Skeletal muscle cell (primary cell): ENCODE data around the gene MRPL39.

Experiments used
- DNase-seq: peaks from one replicate; pipeline ENCODE4 v3.0.0-alpha.2; 2010; ENCODE audit warnings: low read depth
- H3K4me3 ChIP-seq: 2 replicates; pipeline ENCODE4 v1.5.1; 2011; ENCODE audit warnings: low read depth, mild to moderate bottlenecking, control low read depth, low read length, moderate library complexity

Gene MRPL39

DNA sequence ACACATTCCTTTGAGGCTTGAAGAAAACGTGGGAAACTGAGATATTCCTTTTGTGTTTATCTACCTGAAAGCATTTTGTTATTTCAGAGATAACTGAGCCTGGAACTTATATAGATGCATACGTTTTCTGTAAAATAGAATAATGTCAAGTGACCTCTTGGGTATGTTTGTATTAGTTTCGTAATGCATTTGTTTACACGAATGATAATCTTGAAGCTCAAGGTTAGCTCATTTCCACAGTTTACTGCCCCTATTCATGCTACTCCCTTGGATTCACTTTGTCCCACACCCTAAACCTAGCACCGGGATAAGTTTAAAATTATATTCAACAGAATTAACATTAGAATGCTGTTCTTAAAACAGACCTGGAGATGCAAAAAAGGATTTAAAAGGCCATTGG lies 54.4 kb downstream of the MRPL39 start:
- DNase-seq = no peak
- H3K4me3 ChIP-seq = no peak overlapping the region

DNA sequence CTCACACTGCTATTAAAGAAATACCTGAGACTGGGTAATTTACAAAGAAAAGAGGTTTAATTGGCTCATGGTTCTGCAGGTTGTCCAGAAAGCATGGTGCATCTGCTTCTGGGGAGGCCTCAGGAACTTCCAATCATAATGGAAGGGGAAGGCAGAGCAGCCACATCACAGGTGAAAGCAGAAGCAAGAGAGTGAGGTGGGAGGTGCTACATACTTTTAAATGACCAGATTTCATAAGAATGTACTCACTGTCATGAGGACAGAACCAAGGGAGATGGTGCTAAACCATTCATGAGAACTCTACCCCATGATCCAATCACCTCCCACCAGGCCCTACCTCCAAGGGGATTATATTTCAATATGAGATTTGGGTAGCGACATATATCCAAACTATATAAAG lies 55.7 kb downstream of the MRPL39 start:
- no peak overlapping the region for H3K4me3 ChIP-seq
- no peak for DNase-seq

DNA sequence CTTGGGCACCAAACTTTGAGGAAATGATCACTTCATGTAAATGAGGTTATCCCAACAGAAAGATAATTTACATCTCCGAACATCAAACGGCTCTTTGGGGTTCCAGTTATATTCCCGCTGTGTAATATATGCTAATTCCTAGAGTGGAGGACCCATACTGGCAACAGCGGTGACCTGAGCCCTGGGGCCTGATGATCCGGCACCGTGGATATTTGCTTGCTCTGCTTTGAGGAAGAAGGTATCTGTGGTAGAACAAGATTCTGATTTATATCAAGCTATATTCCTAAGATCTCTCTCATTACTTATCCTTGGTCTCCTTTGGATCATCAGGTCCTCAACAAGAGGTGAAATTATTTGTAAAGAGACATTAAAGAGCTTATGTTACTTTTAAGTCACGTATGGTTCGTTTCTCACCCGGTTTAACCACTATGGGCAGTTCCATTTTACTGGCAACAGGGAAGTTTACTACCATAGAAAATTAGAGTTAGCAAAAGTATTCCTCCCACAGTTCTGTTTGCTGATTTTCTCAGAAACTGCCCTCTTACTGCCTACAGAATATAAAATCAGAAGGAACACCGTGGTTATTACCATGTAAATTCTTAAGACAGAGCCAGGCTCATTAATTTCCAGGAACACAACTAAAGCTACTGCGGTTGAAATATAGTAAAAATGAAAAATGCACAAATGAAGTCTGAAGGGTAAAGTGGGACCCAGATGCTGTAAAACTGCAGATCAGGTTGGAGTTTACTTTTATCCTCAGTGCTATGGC lies 56.7 kb downstream of the MRPL39 start:
- no peak for DNase-seq
- no peak overlapping the region for H3K4me3 ChIP-seq

DNA sequence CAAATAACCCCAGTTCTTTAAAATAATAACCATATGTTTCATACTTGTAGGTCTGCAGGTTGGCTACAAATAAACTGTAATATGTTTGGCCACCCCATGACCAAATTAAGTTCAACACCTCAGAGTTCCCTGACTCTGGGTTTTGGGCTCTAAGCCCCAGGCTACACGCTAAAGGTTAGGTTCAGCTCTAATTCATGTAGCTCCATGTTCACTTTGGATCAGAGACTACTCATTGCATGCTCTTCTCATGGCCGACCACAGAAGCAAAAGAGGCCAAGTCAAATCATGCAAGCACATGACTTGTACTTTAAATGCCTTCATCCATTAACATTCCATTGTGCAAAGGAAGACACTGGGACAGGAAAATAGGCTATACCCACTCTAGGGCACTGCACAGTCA lies 66.2 kb downstream of the MRPL39 start:
- H3K4me3 ChIP-seq = no peak overlapping the region
- no peak for DNase-seq

DNA sequence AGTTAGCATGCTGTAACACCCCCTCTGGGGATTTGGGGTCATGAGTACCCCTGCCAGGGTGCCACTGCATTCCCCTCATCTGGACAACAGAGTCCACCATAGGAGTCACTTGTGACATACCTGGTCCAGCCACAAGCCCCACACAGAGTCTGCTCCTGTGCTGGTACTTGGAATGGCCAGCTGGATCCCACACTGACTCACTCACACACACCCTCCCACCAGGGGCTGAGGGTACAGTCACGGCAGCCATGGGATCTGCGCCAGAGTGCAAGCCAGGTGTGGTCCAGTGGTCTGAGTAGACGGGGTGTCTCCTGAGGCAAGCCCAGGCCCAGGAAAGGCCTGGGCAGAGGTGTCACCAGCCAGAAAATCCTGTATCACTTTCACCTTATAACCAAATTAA lies 67.7 kb downstream of the MRPL39 start:
- no peak overlapping the region for H3K4me3 ChIP-seq
- no peak for DNase-seq

DNA sequence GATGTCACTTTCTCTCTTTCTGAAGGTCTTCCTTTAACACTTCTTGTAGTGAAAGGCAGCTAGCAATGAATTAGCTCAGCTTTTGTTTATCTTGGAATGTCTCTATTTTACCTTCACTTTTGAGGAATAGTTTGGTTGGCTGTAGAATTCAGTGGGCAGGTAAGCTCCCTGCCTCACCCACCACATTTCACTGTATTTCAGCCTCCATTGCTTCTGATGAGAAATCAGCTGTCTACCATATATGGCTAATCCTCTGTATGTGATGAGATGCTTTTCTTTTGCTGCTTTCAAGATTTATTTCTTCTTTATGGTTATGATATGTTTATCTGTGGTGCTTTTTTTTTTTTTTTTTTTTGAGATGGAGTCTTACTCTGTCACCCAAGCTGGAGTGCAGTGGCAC lies 70.1 kb downstream of the MRPL39 start:
- DNase-seq = no peak
- no peak overlapping the region for H3K4me3 ChIP-seq

DNA sequence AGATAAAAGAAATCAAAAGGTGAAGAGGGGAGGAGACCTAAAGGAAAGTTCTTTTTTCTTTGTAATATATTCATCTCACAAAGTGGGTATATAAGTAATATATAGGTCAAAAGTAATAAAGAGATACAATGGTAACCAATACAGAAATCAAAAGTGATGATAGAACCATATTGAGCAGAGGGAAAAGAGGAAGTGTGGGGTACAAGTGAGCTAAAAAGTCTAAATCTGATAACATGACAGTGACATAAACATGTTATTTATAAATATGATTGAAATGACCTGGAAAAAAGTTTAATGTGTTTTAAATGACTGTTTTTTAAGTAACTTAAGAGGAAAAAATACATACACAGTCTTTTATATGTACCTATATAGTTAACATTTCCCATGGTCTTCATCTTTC lies 70.5 kb downstream of the MRPL39 start:
- DNase-seq = no peak
- H3K4me3 ChIP-seq = no peak overlapping the region

DNA sequence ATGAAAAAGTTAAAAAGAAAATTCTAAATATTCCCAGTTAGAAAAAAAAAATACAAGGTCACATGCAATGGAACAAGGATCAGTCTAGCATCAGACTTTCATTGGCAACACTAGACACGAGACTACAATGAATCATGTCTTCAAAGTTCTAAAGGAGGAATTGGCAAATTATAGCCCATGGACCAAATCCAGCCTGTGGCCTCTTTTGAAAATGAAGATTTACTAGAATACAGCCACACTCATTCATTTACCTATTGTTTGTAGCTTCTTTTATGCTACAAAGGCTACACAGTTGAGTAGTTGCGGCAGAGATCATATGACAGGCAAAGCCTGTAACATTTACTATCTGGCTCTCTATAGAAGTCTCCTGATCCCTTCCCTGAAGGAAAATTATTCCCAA lies 71.4 kb downstream of the MRPL39 start:
- DNase-seq = no peak
- H3K4me3 ChIP-seq = no peak overlapping the region
